Fibroblast of lung (primary cell): ENCODE results near the gene PXN. TPM values are rescaled to one million over a fixed set of nuclear protein-coding genes. Genes with fewer than 3 reads are reported as not detected.

Experiments
- DNase-seq, 2 donors: peaks; one replicate each; pipeline versions ENCODE4 v3.0.0 to v3.0.0-alpha.2; 2010; ENCODE audit warnings: low read depth in 2 of 2
- H2AFZ ChIP-seq: 2 replicates; pipeline ENCODE4 v1.5.1; 2012; ENCODE audit warnings: low read length, control low read depth, inconsistent platforms
- H3K27ac ChIP-seq: 2 replicates; pipeline ENCODE4 v1.5.1; 2011; ENCODE audit warnings: low read length, control low read depth; ENCODE audit not compliant: insufficient read depth
- H3K27me3 ChIP-seq: 2 replicates; pipeline ENCODE4 v1.5.1; 2011; ENCODE audit warnings: mild to moderate bottlenecking, low read length; ENCODE audit not compliant: control insufficient read depth, insufficient read depth
- H3K36me3 ChIP-seq: 2 replicates; pipeline ENCODE4 v1.5.1; 2011; ENCODE audit warnings: low read length; ENCODE audit not compliant: control insufficient read depth, insufficient read depth
- H3K4me1 ChIP-seq: 2 replicates; pipeline ENCODE4 v1.5.1; 2011; ENCODE audit warnings: low read length; ENCODE audit not compliant: control insufficient read depth, insufficient read depth; ENCODE audit errors: extremely low read depth
- H3K4me2 ChIP-seq: 2 replicates; pipeline ENCODE4 v1.5.1; 2011; ENCODE audit warnings: low read length, control low read depth; ENCODE audit not compliant: insufficient read depth; ENCODE audit errors: extremely low read depth
- H3K4me3 ChIP-seq, 4 experiments: fragments of 200-600 bp in 1 of 4; sonication (generic) in 1 of 4; replicated peaks in 1 of 4; 2 replicates each; pipeline ENCODE4 v1.5.1; 2011 to 2016; ENCODE audit warnings: low read length in 4 of 4, low read depth in 3 of 4, mild to moderate bottlenecking in 3 of 4, control low read depth in 2 of 4, inconsistent platforms in 1 of 4, mixed read lengths in 1 of 4; ENCODE audit not compliant: insufficient read depth in 1 of 4; ENCODE audit errors: control extremely low read depth in 1 of 4
- H3K79me2 ChIP-seq: 2 replicates; pipeline ENCODE4 v1.5.1; 2012; ENCODE audit warnings: mild to moderate bottlenecking, low read length, inconsistent platforms; ENCODE audit not compliant: control insufficient read depth, insufficient read depth
- H3K9ac ChIP-seq: 2 replicates; pipeline ENCODE4 v1.5.1; 2011; ENCODE audit warnings: mild to moderate bottlenecking, low read length, control low read depth; ENCODE audit not compliant: insufficient read depth
- H3K9me3 ChIP-seq: 2 replicates; pipeline ENCODE4 v1.5.1; 2012; ENCODE audit warnings: low read depth, low read length; ENCODE audit not compliant: control insufficient read depth, insufficient read depth
- H4K20me1 ChIP-seq: 2 replicates; pipeline ENCODE4 v1.5.1; 2011; ENCODE audit warnings: low read length; ENCODE audit not compliant: control insufficient read depth, insufficient read depth; ENCODE audit errors: extremely low read depth
- CTCF ChIP-seq, 2 donors: IDR thresholded peaks in 1 of 2; conservative IDR thresholded peaks in 1 of 2; 1 replicate in 1 of 2; 2 replicates in 1 of 2; pipeline ENCODE4 v1.5.1; 2011 to 2012; ENCODE audit warnings: low read length in 2 of 2, control low read depth in 1 of 2, inconsistent platforms in 1 of 2, low read depth in 1 of 2, mild to moderate bottlenecking in 1 of 2
- EZH2 ChIP-seq: IDR thresholded peaks from 2 replicates; pipeline ENCODE4 v1.5.1; 2012; ENCODE audit warnings: low read length, control low read depth, mild to moderate bottlenecking; ENCODE audit errors: missing control alignments
- polyA plus RNA-seq, 2 donors: library from polyadenylated mRNA; depleted of rRNA in 1 of 2; stranded (reverse) in 1 of 2; unstranded in 1 of 2; fragments of >200 nt; gene quantifications; 2 replicates each; pipeline ENCODE4 v1.2.1, GENCODE V29; 2011 to 2012; ENCODE audit warnings: missing spikeins in 1 of 2
- total RNA-seq: library from RNA; depleted of rRNA; stranded (reverse); fragments of >200 nt; gene quantifications from 2 replicates; pipeline ENCODE4 v1.2.1, GENCODE V29; 2014

The PXN gene
- total and polyA plus RNA-seq, 2 donors (not counting 1 experiment from before 2014, with no cell fraction given): 21.5 to 31.4 TPM

GRCh38 chr12:120170631-120171030 lies 94.9 kb downstream of the PXN start:
- Histone ChIP-seq H2AFZ (no peak overlapping the region), H3K4me1 (no peaks in the 10 kb centered on the region), H4K20me1 (no peaks in the 10 kb centered on the region), H3K36me3 (peaks cover 12% of the 10 kb centered on the region), H3K27me3 (no peaks in the 10 kb centered on the region), H3K27ac (no peak overlapping the region), H3K9ac (no peak overlapping the region), H3K79me2 (no peaks in the 10 kb centered on the region), H3K4me2 (no peak overlapping the region), H3K4me3 (no peak overlapping the region), H3K9me3 (no peaks in the 10 kb centered on the region)
- no peak for DNase-seq
- TF ChIP-seq EZH2 (no peak), CTCF (conservative IDR thresholded peaks at IDR 0.05 in 1 of 2, IDR thresholded peaks at IDR 0.05 in 1 of 2; ENCODE audit: low read depth in 1 of 2, low read length in 2 of 2) (no peak)

- no peak overlapping the region for H3K27ac ChIP-seq
- H3K4me1 ChIP-seq: no peaks in the 10 kb centered on the region
- no peak overlapping the region for H2AFZ ChIP-seq
- no peak overlapping the region for H3K9ac ChIP-seq
- H3K79me2 ChIP-seq: no peaks in the 10 kb centered on the region
- no peak for TF ChIP-seq EZH2
- TF ChIP-seq CTCF (conservative IDR thresholded peaks at IDR 0.05 in 1 of 2, IDR thresholded peaks at IDR 0.05 in 1 of 2; ENCODE audit: low read depth in 1 of 2, low read length in 2 of 2): no peak
- no peak overlapping the region for H3K4me2 ChIP-seq
- H3K27me3 ChIP-seq: no peaks in the 10 kb centered on the region
- H4K20me1 ChIP-seq: no peaks in the 10 kb centered on the region
- no peaks in the 10 kb centered on the region for H3K9me3 ChIP-seq
- no peak overlapping the region for H3K4me3 ChIP-seq
- peaks cover 8% of the 10 kb centered on the region for H3K36me3 ChIP-seq
- DNase-seq: no peak
Observed at GRCh38 chr12:120169946-120170345, 95.6 kb downstream of the PXN start.

- H3K9me3 ChIP-seq: no peaks in the 10 kb centered on the region
- H3K79me2 ChIP-seq: no peaks in the 10 kb centered on the region
- no peaks in the 10 kb centered on the region for H4K20me1 ChIP-seq
- H3K36me3 ChIP-seq: peaks cover 9% of the 10 kb centered on the region
- no peaks in the 10 kb centered on the region for H3K4me1 ChIP-seq
- no peak for DNase-seq
- no peak overlapping the region for H3K27ac ChIP-seq
- no peaks in the 10 kb centered on the region for H3K27me3 ChIP-seq
- H3K9ac ChIP-seq: no peak overlapping the region
- H2AFZ ChIP-seq: no peak overlapping the region
- TF ChIP-seq EZH2 (no peak), CTCF (conservative IDR thresholded peaks at IDR 0.05 in 1 of 2, IDR thresholded peaks at IDR 0.05 in 1 of 2; ENCODE audit: low read depth in 1 of 2, low read length in 2 of 2) (no peak)
- H3K4me3 ChIP-seq: no peak overlapping the region
- no peak overlapping the region for H3K4me2 ChIP-seq
Observed at GRCh38 chr12:120168337-120168736, 97.2 kb downstream of the PXN start.
